NT2/D1 (cell line): ENCODE measurements around the gene CAMK2D.

ENCODE experiments used
- SUZ12 ChIP-seq: IDR thresholded peaks from 2 replicates; pipeline ENCODE4 v1.6.1; 2011; ENCODE audit not compliant: insufficient read length, insufficient read depth; ENCODE audit errors: extremely low read depth
- YY1 ChIP-seq: IDR thresholded peaks from 2 replicates; pipeline ENCODE4 v1.6.1; 2011; ENCODE audit not compliant: insufficient read length, insufficient read depth
- ZNF274 ChIP-seq: IDR thresholded peaks from 2 replicates; pipeline ENCODE4 v1.6.1; 2011; ENCODE audit warnings: mild to moderate bottlenecking, low read depth, low read length

- no peak for TF ChIP-seq ZNF274
- no peak for TF ChIP-seq YY1
- TF ChIP-seq SUZ12 = no peak
Measured at GRCh38 chr4:113784497-113785250, 23.1 kb upstream of the CAMK2D start.
